Endothelial cell of umbilical vein (primary cell): Measurements from ENCODE around the gene PKD2L1. TPM values are rescaled to one million over a fixed set of nuclear protein-coding genes. Genes with fewer than 3 reads are reported as not detected.

Experiments used
- BruUV-seq: library from RNA; stranded (reverse); fragments of 400-500 nt; replicated peaks from 2 replicates; lab custom pipeline; 2021; lab: Mats Ljungman, UMichigan
- CTCF ChIA-PET: fragments of 300-600, 350-600 bp; sonication (Branson Sonifier 250); formaldehyde crosslinking; loops from one replicate; lab custom pipeline; 2021; ENCODE audit warnings: antibody characterized with exemption, inconsistent platforms; lab: Charles Lee
- POLR2A ChIA-PET: fragments of 300-600, 350-600 bp; sonication (Branson Sonifier 250); formaldehyde crosslinking; loops from one replicate; lab custom pipeline; 2021; ENCODE audit warnings: antibody characterized with exemption, inconsistent platforms; lab: Charles Lee
- DNase-seq: peaks from one replicate; pipeline ENCODE4 v3.0.0-alpha.2; 2011; ENCODE audit warnings: low read depth, low spot score
- FAIRE-seq: peaks from 2 replicates; lab custom pipeline; 2011; peaks lifted over from hg19 to GRCh38; lab: Jason Lieb, UNC
- H2AFZ ChIP-seq: 2 replicates; pipeline ENCODE4 v1.6.0; 2012; ENCODE audit warnings: low read depth, low read length, control low read depth, inconsistent platforms
- H3K27ac ChIP-seq: 2 replicates; pipeline ENCODE4 v1.5.1; 2011; ENCODE audit warnings: low read depth, mild to moderate bottlenecking, control low read depth, low read length, moderate library complexity; ENCODE audit not compliant: insufficient read depth
- H3K27me3 ChIP-seq, 2 experiments: 2 replicates each; pipeline versions ENCODE4 v1.6.0 to v1.6.1; 2011; ENCODE audit warnings: low read length in 2 of 2, mixed read lengths in 1 of 2; ENCODE audit not compliant: control insufficient read depth in 2 of 2, insufficient read depth in 2 of 2
- H3K36me3 ChIP-seq, 2 experiments: 2 replicates in 1 of 2; 3 replicates in 1 of 2; pipeline ENCODE4 v1.5.1; 2011; ENCODE audit warnings: low read length in 2 of 2, mild to moderate bottlenecking in 1 of 2, moderate library complexity in 1 of 2; ENCODE audit not compliant: control insufficient read depth in 2 of 2, insufficient read depth in 2 of 2; ENCODE audit errors: extremely low read depth in 1 of 2
- H3K4me1 ChIP-seq: 3 replicates; pipeline ENCODE4 v1.5.1; 2011; ENCODE audit warnings: mild to moderate bottlenecking, low read length; ENCODE audit not compliant: control insufficient read depth, insufficient read depth; ENCODE audit errors: extremely low read depth
- H3K4me2 ChIP-seq: 2 replicates; pipeline ENCODE4 v1.6.1; 2011; ENCODE audit warnings: low read length, control low read depth, mixed read lengths; ENCODE audit not compliant: insufficient read depth
- H3K4me3 ChIP-seq, 3 experiments: fragments of 200-600 bp in 1 of 3; sonication (generic), shearing (Covaris generic) in 1 of 3; replicated peaks in 1 of 3; 2 replicates each; pipeline ENCODE4 v1.5.1; 2011 to 2016; ENCODE audit warnings: control low read depth in 3 of 3, low read length in 3 of 3, mild to moderate bottlenecking in 2 of 3, inconsistent platforms in 1 of 3, low read depth in 1 of 3, moderate library complexity in 1 of 3; ENCODE audit not compliant: insufficient read depth in 1 of 3
- H3K79me2 ChIP-seq: 2 replicates; pipeline ENCODE4 v1.6.0; 2012; ENCODE audit warnings: low read length, inconsistent platforms; ENCODE audit not compliant: control insufficient read depth, insufficient read depth
- H3K9ac ChIP-seq: replicated peaks from 2 replicates; pipeline ENCODE3; 2011; ENCODE audit warnings: low read length, control low read depth; ENCODE audit not compliant: insufficient read depth; ENCODE audit errors: extremely low read depth
- H3K9me1 ChIP-seq: replicated peaks from 3 replicates; pipeline ENCODE4 v1.6.0; 2011; ENCODE audit warnings: mild to moderate bottlenecking, low read length; ENCODE audit not compliant: control insufficient read depth, insufficient read depth; ENCODE audit errors: extremely low read depth
- H3K9me3 ChIP-seq: replicated peaks from 2 replicates; pipeline ENCODE4 v1.5.1; 2012; ENCODE audit warnings: low read length, inconsistent platforms; ENCODE audit not compliant: control insufficient read depth, insufficient read depth
- H4K20me1 ChIP-seq: replicated peaks from 2 replicates; pipeline ENCODE3; 2011; ENCODE audit warnings: mild to moderate bottlenecking, low read length; ENCODE audit not compliant: control insufficient read depth, insufficient read depth; ENCODE audit errors: extremely low read depth
- CTCF ChIP-seq, 2 donors: IDR thresholded peaks; 1 replicate in 1 of 2; 2 replicates in 1 of 2; pipeline ENCODE4 v1.5.1; 2011; ENCODE audit warnings: low read length in 2 of 2, mild to moderate bottlenecking in 2 of 2, moderate library complexity in 2 of 2, control low read depth in 1 of 2, inconsistent platforms in 1 of 2, low read depth in 1 of 2; ENCODE audit not compliant: insufficient read depth in 1 of 2; ENCODE audit errors: extremely low read depth in 1 of 2
- EZH2 ChIP-seq: IDR thresholded peaks from 2 replicates; pipeline ENCODE4 v1.6.1; 2012; ENCODE audit warnings: borderline replicate concordance, low read depth, mild to moderate bottlenecking, moderate library complexity, low read length, inconsistent platforms; ENCODE audit not compliant: severe bottlenecking
- FOS ChIP-seq: IDR thresholded peaks from 2 replicates; pipeline ENCODE4 v1.6.1; 2011; ENCODE audit warnings: mild to moderate bottlenecking, low read length, moderate library complexity, borderline replicate concordance; ENCODE audit not compliant: insufficient read depth
- GATA2 ChIP-seq: IDR thresholded peaks from 2 replicates; pipeline ENCODE4 v1.7.0; 2011; ENCODE audit warnings: low read depth, mild to moderate bottlenecking, moderate library complexity, mixed read lengths, low read length; ENCODE audit not compliant: insufficient read length, insufficient read depth
- JUN ChIP-seq: IDR thresholded peaks from 2 replicates; pipeline ENCODE4 v1.6.1; 2011; ENCODE audit warnings: borderline replicate concordance, low read depth; ENCODE audit not compliant: insufficient read length, insufficient read depth
- MAX ChIP-seq: IDR thresholded peaks from 2 replicates; pipeline ENCODE4 v1.6.1; 2011; ENCODE audit not compliant: insufficient read depth, insufficient read length
- MYC ChIP-seq: IDR thresholded peaks from one replicate; pipeline ENCODE4 v1.6.1; 2011; ENCODE audit warnings: mild to moderate bottlenecking, low read depth, low read length
- POLR2A ChIP-seq: IDR thresholded peaks from 2 replicates; pipeline ENCODE4 v1.6.1; 2012; ENCODE audit warnings: low read depth, mild to moderate bottlenecking, control low read depth, low read length
- POLR2AphosphoS5 ChIP-seq: IDR thresholded peaks from 2 replicates; pipeline ENCODE4 v1.6.1; 2012; ENCODE audit warnings: low read depth, mild to moderate bottlenecking, control low read depth, low read length, moderate library complexity; ENCODE audit not compliant: insufficient read depth
- dilution Hi-C: fragments of 300-500 bp; cut with MboI; formaldehyde crosslinking; loops from one replicate; pipeline ENCODE4 v1.15.0; 2019; ENCODE audit warnings: low sequenced_read_pairs; ENCODE audit not compliant: extremely low pct_ligation_motif_present
- intact Hi-C: fragments of 100-400 bp; cut with micrococcal nuclease; formaldehyde crosslinking; loops from one replicate; pipeline ENCODE4 v1.10.0; 2022
- polyA plus RNA-seq, 4 experiments: library from polyadenylated mRNA; depleted of rRNA in 3 of 4; stranded (reverse) in 3 of 4; unstranded in 1 of 4; fragments of >200 nt; gene quantifications; 2 replicates each; pipeline versions ENCODE4 v1.2.1 to v1.2.3, GENCODE V29; 2011 to 2012; ENCODE audit warnings: missing spikeins in 1 of 4
- total RNA-seq: library from RNA; stranded (reverse); gene quantifications from 2 replicates; pipeline ENCODE4 v1.2.3, GENCODE V29; 2021

PKD2L1 gene
- total and polyA plus RNA-seq, 2 donors (not counting 3 experiments of a cell fraction or from before 2014, with no cell fraction given), result not detected

GRCh38 chr10:100327007-100327717 lies 2.9 kb downstream of the PKD2L1 start:
- ChIA-PET CTCF (interaction anchor here (0.6 to 2.4 kb wide), 3 partner anchors 10 to 182 kb away, joined by 3 to 6 read pairs (median 3); no protein-coding TSS in a partner anchor), POLR2A (no interaction called here)
- dilution Hi-C loops (no loop called here), intact Hi-C loops (no loop called here)
- Histone ChIP-seq H3K9me1 (no peaks in the 10 kb centered on the region), H3K4me3 (no peak overlapping the region), H3K79me2 (no peaks in the 10 kb centered on the region), H4K20me1 (no peaks in the 10 kb centered on the region), H3K4me2 (no peak overlapping the region), H3K36me3 (no peaks in the 10 kb centered on the region), H3K4me1 (no peaks in the 10 kb centered on the region), H2AFZ (no peak overlapping the region), H3K27ac (no peak overlapping the region), H3K27me3 (peaks cover 24 to 26% of the 10 kb centered on the region in 2 experiments), H3K9me3 (no peaks in the 10 kb centered on the region), H3K9ac (no peak overlapping the region)
- BruUV-seq, result no TSS peak
- no peak for FAIRE-seq
- DNase-seq, result no peak
- TF ChIP-seq POLR2A (no peak), GATA2 (no peak), MAX (no peak), MYC (no peak), JUN (no peak), POLR2AphosphoS5 (no peak), CTCF (IDR thresholded peaks at IDR 0.05; ENCODE audit: extremely low read depth in 1 of 2, insufficient read depth in 1 of 2, low read depth in 1 of 2, low read length in 2 of 2) (no peak), FOS (no peak), EZH2 (no peak)
